Pancreas (tissue), 10 donors: ENCODE measurements around the gene WNT10A. TPM values are rescaled to one million over a fixed set of nuclear protein-coding genes. Genes with fewer than 3 reads are reported as not detected.

Experiments used
- ATAC-seq, 4 donors: fragments of 200-7000 bp; cut with Tn5 transposase; one replicate each; pipeline versions ENCODE4 v1.8.0 to v1.9.1; 2020; ENCODE audit warnings: mild to moderate bottlenecking in 4 of 4, moderate library complexity in 4 of 4
- DNase-seq, 6 donors: peaks; one replicate each; pipeline ENCODE4 v3.0.0-alpha.2; 2020
- FAIRE-seq: peaks from 2 replicates; lab custom pipeline; 2012; peaks lifted over from hg19 to GRCh38; lab: Jason Lieb, UNC
- H3K27ac ChIP-seq, 4 donors: fragments of 200-600 bp; sonication (generic); 1 replicate in 3 of 4; 2 replicates in 1 of 4; pipeline versions ENCODE4 v1.5.0 to v1.8.0; 2020
- H3K27me3 ChIP-seq, 4 donors: fragments of 200-600 bp; one replicate each; pipeline ENCODE4 v1.8.0; 2021
- H3K36me3 ChIP-seq, 3 donors: fragments of 200-600 bp; sonication (generic) in 1 of 3; one replicate each; pipeline versions ENCODE4 v1.5.0 to v1.8.0; 2020 to 2021
- H3K4me1 ChIP-seq, 3 donors: fragments of 200-600 bp; one replicate each; pipeline ENCODE4 v1.8.0; 2021
- H3K4me3 ChIP-seq, 4 donors: fragments of 200-600 bp; sonication (generic) in 2 of 4; one replicate each; pipeline versions ENCODE4 v1.5.0 to v1.8.0; 2020 to 2021
- H3K9me3 ChIP-seq, 4 donors: fragments of 200-600 bp; one replicate each; pipeline ENCODE4 v1.8.0; 2021
- CTCF ChIP-seq, 4 donors: fragments of 200-600 bp; sonication (generic) in 3 of 4; IDR thresholded peaks; one replicate each; pipeline versions ENCODE4 v1.5.0 to v1.8.0; 2021; ENCODE audit warnings: antibody characterized with exemption in 4 of 4
- WGBS, 2 donors: extraction: QIAGEN DNeasy Blood & Tissue Kit; methylation state at CpG; one replicate each; pipeline ENCODE4 v1.1.7; 2013; 5-methylcytosine and 5-hydroxymethylcytosine counted together
- intact Hi-C, 3 donors: fragments of 100-400 bp; cut with DNase I; formaldehyde crosslinking; loops; one replicate each; pipeline versions ENCODE4 v1.11.1 to v1.14.2; 2022
- polyA plus RNA-seq, 2 donors: library from polyadenylated mRNA; stranded (reverse); fragments of 200-250 nt; gene quantifications; one replicate each; pipeline ENCODE4 v1.2.3, GENCODE V29; 2013
- total RNA-seq, 6 donors: library from RNA; stranded (reverse); fragmentation: NEBNext Ultra II Directional in 4 of 6; extraction: Animal tissue kit (Norgen Biotek cat#: 25700) in 4 of 6; gene quantifications; one replicate each; pipeline versions ENCODE4 v1.2.1 to v1.2.4, GENCODE V29; 2021 to 2023
- donor health status: healthy with polysubstance abuse.
- donor health status: DM: no; HTN: no; CAD: no; lungs with moderate emphysema.
- donor health status: DM: no; HTN: no; CAD: no.
- donor health status: control.
- donor health status: control.
- donor health status: Bipolar disorder and iron deficiency.
- donor health status: DM: yes; HTN: yes; CAD: no.
- donor health status: DM: no; HTN: no; CAD: no.
- donor health status: DM: no; HTN: no; CAD: no.
- donor health status: DM: yes; HTN: yes; CAD: no.

The WNT10A gene
- total and polyA plus RNA-seq, 8 donors = 0.05 to 1.5 (median 0.23) TPM; not detected in 3

GRCh38 chr2:218854860-218855259 is 25.8 kb upstream of the WNT10A start:
- intact Hi-C loops = no loop called here
- DNase-seq (peak in 2 of 6 donors; percentile 9 to 15), FAIRE-seq (no peak), ATAC-seq (no peak)
- TF ChIP-seq CTCF (IDR thresholded peaks at IDR 0.05) = no peak
- Histone ChIP-seq H3K4me3 (no peak overlapping the region), H3K36me3 (no peaks in the 10 kb centered on the region), H3K4me1 (no peaks in the 10 kb centered on the region), H3K9me3 (no peaks in the 10 kb centered on the region), H3K27me3 (peaks cover 0 to 12% (median 0%) of the 10 kb centered on the region in 4 donors), H3K27ac (no peak overlapping the region)
- 39 to 46% methylated on average over 5 of the region's 5 CpGs for WGBS, 2 donors

- intact Hi-C loops = no loop called here
- H3K4me3 ChIP-seq = no peak overlapping the region
- WGBS, 2 donors = 44 to 57% methylated on average over 14 of the region's 14 CpGs
- peak in 2 of 6 donors; percentile 28 to 38 for DNase-seq
- no peaks in the 10 kb centered on the region for H3K36me3 ChIP-seq
- TF ChIP-seq CTCF (IDR thresholded peaks at IDR 0.05) = no peak
- peaks cover 0 to 2% (median 0%) of the 10 kb centered on the region in 3 donors for H3K4me1 ChIP-seq
- no peak for ATAC-seq
- no peaks in the 10 kb centered on the region for H3K9me3 ChIP-seq
- no peak overlapping the region for H3K27ac ChIP-seq
- FAIRE-seq = no peak
- peaks cover 0 to 12% (median 0%) of the 10 kb centered on the region in 4 donors for H3K27me3 ChIP-seq
Observed at GRCh38 chr2:218855305-218856166, 25.1 kb upstream of the WNT10A start.

- no peak for ATAC-seq
- WGBS, 2 donors = 46 to 48% methylated on average over 12 of the region's 12 CpGs
- Histone ChIP-seq H3K9me3 (no peaks in the 10 kb centered on the region), H3K27ac (no peak overlapping the region), H3K4me3 (no peak overlapping the region), H3K27me3 (peaks cover 0 to 12% (median 0%) of the 10 kb centered on the region in 4 donors), H3K4me1 (peaks cover 0 to 2% (median 0%) of the 10 kb centered on the region in 3 donors), H3K36me3 (no peaks in the 10 kb centered on the region)
- FAIRE-seq = no peak
- TF ChIP-seq CTCF (IDR thresholded peaks at IDR 0.05) = no peak
- DNase-seq = peak in 2 of 6 donors; percentile 7 to 16
- intact Hi-C loops = no loop called here
Observed at GRCh38 chr2:218856167-218856895, 24.3 kb upstream of the WNT10A start.

- Histone ChIP-seq H3K4me1 (peaks cover 0 to 2% (median 0%) of the 10 kb centered on the region in 3 donors), H3K4me3 (no peak overlapping the region), H3K27ac (no peak overlapping the region), H3K36me3 (no peaks in the 10 kb centered on the region), H3K9me3 (no peaks in the 10 kb centered on the region), H3K27me3 (peaks cover 0 to 12% (median 0%) of the 10 kb centered on the region in 4 donors)
- no peak for ATAC-seq
- intact Hi-C loops = no loop called here
- 80 to 92% methylated on average over 1 of the region's 1 CpG for WGBS, 2 donors
- TF ChIP-seq CTCF (IDR thresholded peaks at IDR 0.05) = no peak
- FAIRE-seq = no peak
- DNase-seq = peak in 2 of 6 donors; percentile 18 to 30
Observed at GRCh38 chr2:218856896-218857243, 23.8 kb upstream of the WNT10A start.
